Fibroblast of upper back skin (primary cell): ENCODE measurements around the gene AFTPH.

Experiments
- DNase-seq: peaks from one replicate; pipeline ENCODE4 v3.0.0-alpha.2; 2013

The AFTPH gene

GRCh38 chr2:64593035-64593655 is 69.0 kb downstream of the AFTPH start:
- peak; percentile 43 for DNase-seq

- peak; percentile 79 for DNase-seq
Measured at GRCh38 chr2:64594226-64594989, 70.3 kb downstream of the AFTPH start.

GRCh38 chr2:64595397-64596176 is 71.5 kb downstream of the AFTPH start:
- DNase-seq = peak; percentile 64

- no peak for DNase-seq
Measured at GRCh38 chr2:64598226-64598625, 74.1 kb downstream of the AFTPH start.

GRCh38 chr2:64599469-64599868 is 75.3 kb downstream of the AFTPH start:
- DNase-seq = no peak

GRCh38 chr2:64601034-64601754 is 77.1 kb downstream of the AFTPH start:
- DNase-seq = no peak

GRCh38 chr2:64601785-64602391 is 77.8 kb downstream of the AFTPH start:
- no peak for DNase-seq

- no peak for DNase-seq
Measured at GRCh38 chr2:64602436-64602835, 78.3 kb downstream of the AFTPH start.

GRCh38 chr2:64604155-64604554 is 80.0 kb downstream of the AFTPH start:
- no peak for DNase-seq

GRCh38 chr2:64605026-64605471 is 80.9 kb downstream of the AFTPH start:
- peak; percentile 92 for DNase-seq

GRCh38 chr2:64605991-64606478 is 81.9 kb downstream of the AFTPH start:
- DNase-seq = no peak

- peak; percentile 74 for DNase-seq
Measured at GRCh38 chr2:64606479-64607363, 82.6 kb downstream of the AFTPH start.

GRCh38 chr2:64607381-64608304 is 83.5 kb downstream of the AFTPH start:
- DNase-seq = no peak

GRCh38 chr2:64608867-64609226 is 84.7 kb downstream of the AFTPH start:
- no peak for DNase-seq

- DNase-seq = no peak
Measured at GRCh38 chr2:64609227-64609941, 85.3 kb downstream of the AFTPH start.

GRCh38 chr2:64609942-64610281 is 85.8 kb downstream of the AFTPH start:
- no peak for DNase-seq

GRCh38 chr2:64610316-64610855 is 86.3 kb downstream of the AFTPH start:
- peak; percentile 56 for DNase-seq

GRCh38 chr2:64612575-64613195 is 88.6 kb downstream of the AFTPH start:
- DNase-seq = no peak

GRCh38 chr2:64613276-64613675 is 89.1 kb downstream of the AFTPH start:
- DNase-seq = peak; percentile 95
